ENCODE results near the gene ENKUR. TPM values are rescaled to one million over a fixed set of nuclear protein-coding genes. Genes with fewer than 3 reads are reported as not detected.

ENKUR gene
- total and polyA plus RNA-seq, 2 donors from 2014 or later: 0.41 to 0.73 TPM

GRCh38 chr10:25036381-25036780, 20.4 kb upstream of the ENKUR start:
- FAIRE-seq (no peak), DNase-seq (no peak)
- H3K9ac ChIP-seq (ENCODE audit: low read length in 3 of 3): no peak overlapping the region
- TF ChIP-seq CTCF (IDR thresholded peaks at IDR 0.05; ENCODE audit: borderline replicate concordance, extremely low read depth, insufficient read depth): no peak
- no peaks in the 10 kb centered on the region for H3K27me3 ChIP-seq (ENCODE audit: control insufficient read depth, insufficient read depth, low read length)
- no peak overlapping the region for H3K4me3 ChIP-seq (ENCODE audit: low read length in 3 of 3)
- intact Hi-C loops (cut with DNase I): no loop called here
- no peaks in the 10 kb centered on the region for H3K9me3 ChIP-seq (ENCODE audit: control insufficient read depth in 2 of 3, insufficient read depth in 1 of 3, low read length in 3 of 3)
- no peaks in the 10 kb centered on the region for H3K36me3 ChIP-seq (ENCODE audit: control insufficient read depth in 2 of 3, insufficient read depth in 3 of 3, low read length in 3 of 3)
- H3K4me1 ChIP-seq (ENCODE audit: control insufficient read depth in 2 of 3, insufficient read depth in 2 of 3, low read depth in 1 of 3, low read length in 3 of 3): no peaks in the 10 kb centered on the region
- no peak overlapping the region for H3K27ac ChIP-seq (ENCODE audit: low read depth in 2 of 2, low read length in 2 of 2)

- intact Hi-C loops (cut with DNase I): no loop called here
- Histone ChIP-seq H3K4me1 (ENCODE audit: control insufficient read depth in 2 of 3, insufficient read depth in 2 of 3, low read depth in 1 of 3, low read length in 3 of 3) (no peaks in the 10 kb centered on the region), H3K9me3 (ENCODE audit: control insufficient read depth in 2 of 3, insufficient read depth in 1 of 3, low read length in 3 of 3) (no peaks in the 10 kb centered on the region), H3K4me3 (ENCODE audit: low read length in 3 of 3) (no peak overlapping the region), H3K9ac (ENCODE audit: low read length in 3 of 3) (no peak overlapping the region), H3K27me3 (ENCODE audit: control insufficient read depth, insufficient read depth, low read length) (no peaks in the 10 kb centered on the region), H3K27ac (ENCODE audit: low read depth in 2 of 2, low read length in 2 of 2) (no peak overlapping the region), H3K36me3 (ENCODE audit: control insufficient read depth in 2 of 3, insufficient read depth in 3 of 3, low read length in 3 of 3) (peaks cover 0 to 3% (median 0%) of the 10 kb centered on the region in 3 donors)
- no peak for FAIRE-seq
- TF ChIP-seq CTCF (IDR thresholded peaks at IDR 0.05; ENCODE audit: borderline replicate concordance, extremely low read depth, insufficient read depth): no peak
- no peak for DNase-seq
Observed at GRCh38 chr10:25029519-25029918, 13.6 kb upstream of the ENKUR start.

- intact Hi-C loops (cut with DNase I): no loop called here
- TF ChIP-seq CTCF (IDR thresholded peaks at IDR 0.05; ENCODE audit: borderline replicate concordance, extremely low read depth, insufficient read depth): no peak
- no peaks in the 10 kb centered on the region for H3K27me3 ChIP-seq (ENCODE audit: control insufficient read depth, insufficient read depth, low read length)
Observed at GRCh38 chr10:25028711-25029110, 12.8 kb upstream of the ENKUR start.

GRCh38 chr10:25026463-25026862, 10.5 kb upstream of the ENKUR start:
- DNase-seq: peak in 1 of 5 donors; percentile 9
- H3K9ac ChIP-seq (ENCODE audit: low read length in 3 of 3): no peak overlapping the region
- H3K27ac ChIP-seq (ENCODE audit: low read depth in 2 of 2, low read length in 2 of 2): no peak overlapping the region
- no peaks in the 10 kb centered on the region for H3K27me3 ChIP-seq (ENCODE audit: control insufficient read depth, insufficient read depth, low read length)
- H3K9me3 ChIP-seq (ENCODE audit: control insufficient read depth in 2 of 3, insufficient read depth in 1 of 3, low read length in 3 of 3): no peaks in the 10 kb centered on the region
- H3K36me3 ChIP-seq (ENCODE audit: control insufficient read depth in 2 of 3, insufficient read depth in 3 of 3, low read length in 3 of 3): peaks cover 0 to 3% (median 2%) of the 10 kb centered on the region in 3 donors
- FAIRE-seq: peak; percentile 65
- H3K4me3 ChIP-seq (ENCODE audit: low read length in 3 of 3): no peak overlapping the region
- intact Hi-C loops (cut with DNase I): no loop called here
- no peaks in the 10 kb centered on the region for H3K4me1 ChIP-seq (ENCODE audit: control insufficient read depth in 2 of 3, insufficient read depth in 2 of 3, low read depth in 1 of 3, low read length in 3 of 3)
- no peak for TF ChIP-seq CTCF (IDR thresholded peaks at IDR 0.05; ENCODE audit: borderline replicate concordance, extremely low read depth, insufficient read depth)

More at GRCh38 chr10:25028711-25029110, 12.8 kb upstream of the ENKUR start:
- no peak overlapping the region for H3K4me3 ChIP-seq (ENCODE audit: low read length in 3 of 3)
- peaks cover 0 to 3% (median 0%) of the 10 kb centered on the region in 3 donors for H3K36me3 ChIP-seq (ENCODE audit: control insufficient read depth in 2 of 3, insufficient read depth in 3 of 3, low read length in 3 of 3)
- FAIRE-seq: no peak
- no peaks in the 10 kb centered on the region for H3K9me3 ChIP-seq (ENCODE audit: control insufficient read depth in 2 of 3, insufficient read depth in 1 of 3, low read length in 3 of 3)
- DNase-seq: no peak
- no peak overlapping the region for H3K27ac ChIP-seq (ENCODE audit: low read depth in 2 of 2, low read length in 2 of 2)
- H3K9ac ChIP-seq (ENCODE audit: low read length in 3 of 3): no peak overlapping the region
- H3K4me1 ChIP-seq (ENCODE audit: control insufficient read depth in 2 of 3, insufficient read depth in 2 of 3, low read depth in 1 of 3, low read length in 3 of 3): no peaks in the 10 kb centered on the region
